Measurements from ENCODE around the gene LRRC15.

The LRRC15 gene

GRCh38 chr3:194333212-194333980 lies 36.1 kb downstream of the LRRC15 start:
- peak; percentile 81 for DNase-seq (ENCODE audit: low read depth)

DNA sequence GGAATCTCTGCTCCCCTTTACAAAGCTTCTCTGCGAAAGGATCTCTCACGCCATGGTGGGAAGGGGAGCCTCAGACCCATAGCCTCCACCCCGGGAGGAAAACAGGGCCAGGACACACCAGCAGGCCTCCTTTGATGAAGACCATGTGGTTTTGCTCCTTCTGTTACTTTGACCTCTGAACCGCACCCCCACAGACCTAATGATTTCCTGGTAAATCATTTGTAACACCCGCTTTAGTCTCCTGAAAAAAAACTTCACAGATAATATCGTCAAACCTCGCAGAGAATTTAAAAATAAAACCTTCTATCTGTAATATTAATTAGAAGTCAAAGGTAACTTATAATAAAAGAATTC lies 36.7 kb downstream of the LRRC15 start:
- DNase-seq (ENCODE audit: low read depth), result no peak

DNA sequence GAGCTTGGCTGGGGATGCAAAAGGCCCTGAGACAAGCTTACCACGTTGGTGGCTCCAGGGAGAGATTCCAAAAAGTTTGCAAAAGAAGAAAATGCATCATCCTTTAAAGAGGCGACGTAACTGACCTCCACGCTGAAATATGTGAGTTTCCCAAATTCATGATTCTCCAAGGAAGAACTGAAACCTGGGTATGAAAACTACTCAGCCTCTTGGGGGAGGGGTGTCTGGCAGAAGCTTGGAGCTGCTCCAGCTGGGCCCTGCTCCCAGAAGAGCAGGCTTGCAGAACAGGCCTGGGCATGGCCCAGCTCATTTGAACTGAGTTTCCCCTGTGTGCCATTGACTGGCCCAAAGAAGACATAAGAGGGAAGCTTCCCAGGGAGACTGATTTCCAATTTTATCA lies 39.0 kb downstream of the LRRC15 start:
- peak; percentile 92 for DNase-seq (ENCODE audit: low read depth)

DNA sequence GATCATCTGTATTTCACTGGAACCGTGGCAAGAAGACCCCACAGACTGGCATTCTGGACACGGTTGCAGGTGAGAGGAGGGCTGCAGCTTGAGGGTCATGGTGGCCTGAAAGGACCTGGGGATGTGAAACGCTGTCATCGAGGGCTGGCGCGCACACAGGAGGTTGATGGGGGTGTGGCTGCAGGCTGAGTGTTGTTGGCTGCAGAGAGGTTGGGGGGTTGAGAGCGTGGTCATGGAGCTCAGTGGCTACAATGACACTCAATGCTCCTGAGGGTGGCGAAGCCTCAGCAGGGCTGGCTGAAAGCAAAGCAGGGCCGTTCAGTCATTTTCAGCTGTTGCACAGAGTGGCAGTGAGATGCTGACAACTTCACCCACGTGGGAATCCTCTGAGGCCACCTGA lies 39.4 kb downstream of the LRRC15 start:
- DNase-seq (ENCODE audit: low read depth), result no peak

DNA sequence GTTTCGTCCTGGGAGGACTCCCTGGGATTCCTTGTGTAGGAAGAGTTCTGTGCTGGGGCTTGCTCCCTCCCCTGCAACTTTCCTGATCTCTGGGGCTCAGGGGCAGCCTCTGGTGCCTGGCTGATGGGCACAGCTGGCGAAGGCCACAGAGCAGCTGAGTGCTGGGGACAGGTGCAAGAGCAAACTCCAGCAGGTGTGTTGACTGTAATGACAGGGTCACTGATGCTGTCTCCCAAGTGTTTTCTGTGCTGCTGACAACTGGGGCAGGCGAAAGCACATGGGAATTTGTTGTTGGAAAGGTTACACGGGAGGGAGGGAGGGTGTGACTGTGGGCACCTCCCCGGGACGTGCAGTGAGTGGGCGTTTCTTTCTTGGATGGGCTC lies 40.0 kb downstream of the LRRC15 start:
- DNase-seq (ENCODE audit: low read depth), result no peak

DNA sequence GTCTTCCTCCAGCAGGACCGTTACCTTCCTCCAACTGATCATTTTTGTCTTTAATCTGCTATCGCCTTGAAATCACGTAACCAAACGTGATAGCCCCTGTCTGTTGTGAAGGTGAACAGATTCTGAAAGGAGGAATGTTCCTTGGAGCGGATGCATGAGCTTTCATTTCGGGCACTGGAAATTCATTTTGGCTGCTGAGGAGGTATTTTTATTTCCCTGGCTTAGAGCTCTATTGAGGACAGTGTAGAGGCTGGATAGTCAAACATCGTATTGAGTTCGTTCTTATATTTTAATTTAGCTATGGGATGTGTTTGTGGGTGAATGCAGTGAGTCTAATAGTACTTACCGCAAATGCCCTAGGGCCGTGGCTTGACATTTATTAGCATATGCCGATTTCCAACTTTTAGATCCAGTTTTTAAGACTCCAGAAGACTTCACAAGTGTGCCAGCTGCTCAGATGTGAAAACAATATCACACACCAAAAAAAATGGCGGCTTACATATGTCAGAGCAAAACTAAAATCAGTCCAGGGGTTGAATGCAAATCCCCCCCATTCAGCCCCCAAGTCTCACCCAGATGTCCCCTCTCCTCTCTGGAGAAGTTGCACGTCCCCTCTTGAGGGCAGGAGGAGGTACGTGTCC lies 40.5 kb downstream of the LRRC15 start:
- DNase-seq (ENCODE audit: low read depth), result no peak

DNA sequence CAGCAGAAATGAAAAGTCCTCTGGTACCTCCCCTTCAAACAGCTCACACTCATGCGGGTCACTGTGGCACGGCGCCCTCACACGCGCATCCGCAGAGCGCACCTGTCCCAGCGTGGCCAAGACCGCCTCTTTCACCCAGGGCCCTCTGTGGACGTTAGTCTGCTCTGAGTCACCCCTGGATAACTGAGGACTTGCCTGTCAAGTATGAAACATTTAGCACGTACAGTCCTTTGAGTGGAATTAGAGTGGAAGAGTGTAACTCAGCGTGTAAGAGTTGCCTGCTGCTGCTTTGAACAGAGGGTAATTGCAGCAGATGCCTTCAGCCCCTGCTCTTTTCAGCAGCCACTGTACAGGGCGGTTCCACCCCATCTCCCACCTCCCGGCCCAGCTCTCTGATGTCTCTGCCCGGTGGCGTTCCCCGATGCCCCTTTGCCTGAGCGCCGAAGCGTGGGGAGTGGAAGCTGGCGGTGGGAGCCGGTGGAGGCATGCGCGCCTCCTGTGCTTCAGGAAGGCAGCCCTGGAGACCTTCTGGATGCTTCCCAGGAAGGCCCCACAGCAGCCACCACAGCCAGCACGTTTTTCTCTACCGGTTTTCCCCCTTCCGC lies 41.4 kb downstream of the LRRC15 start:
- DNase-seq (ENCODE audit: low read depth), result peak; percentile 37

- DNase-seq (ENCODE audit: low read depth), result no peak
Measured at GRCh38 chr3:194327218-194328052, 42.1 kb downstream of the LRRC15 start.

GRCh38 chr3:194326968-194327217 lies 42.6 kb downstream of the LRRC15 start:
- DNase-seq (ENCODE audit: low read depth), result peak; percentile 60

GRCh38 chr3:194326192-194326967 lies 43.2 kb downstream of the LRRC15 start:
- DNase-seq (ENCODE audit: low read depth), result peak; percentile 56

DNA sequence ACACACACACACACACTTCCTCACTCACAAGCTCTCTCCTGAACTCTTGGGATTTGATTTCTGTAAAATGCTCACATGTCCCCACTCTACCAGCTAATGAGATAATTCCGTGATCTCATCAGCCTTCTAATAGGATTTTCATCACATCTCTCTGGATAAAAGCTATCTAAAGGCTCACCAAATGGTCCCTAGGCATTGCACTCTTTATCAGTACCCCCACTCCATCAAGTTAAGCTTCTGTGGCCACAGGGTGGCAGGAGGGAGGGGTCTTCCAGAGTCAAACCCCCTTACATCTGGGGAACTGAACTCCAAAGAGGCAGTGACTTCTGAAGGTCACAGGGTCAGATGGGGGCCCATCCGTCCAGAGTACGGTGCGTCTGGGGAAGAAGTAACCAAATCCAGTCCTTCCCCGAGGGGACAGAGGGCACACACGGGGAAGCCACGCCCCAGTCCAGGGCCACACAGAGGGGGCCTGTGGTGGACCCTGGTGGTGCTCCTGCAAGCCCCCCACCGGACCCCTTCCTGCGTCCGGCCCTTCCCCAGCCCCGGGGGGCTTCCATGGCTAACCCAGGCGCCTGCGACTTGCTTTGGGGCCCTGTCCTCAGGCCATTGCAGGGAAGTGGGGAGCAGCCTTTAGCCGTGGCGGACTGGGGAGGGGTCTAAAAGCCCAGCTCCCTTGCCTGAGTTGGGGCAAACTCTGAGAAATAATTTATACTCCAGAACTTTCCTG lies 44.0 kb downstream of the LRRC15 start:
- DNase-seq (ENCODE audit: low read depth), result no peak

DNA sequence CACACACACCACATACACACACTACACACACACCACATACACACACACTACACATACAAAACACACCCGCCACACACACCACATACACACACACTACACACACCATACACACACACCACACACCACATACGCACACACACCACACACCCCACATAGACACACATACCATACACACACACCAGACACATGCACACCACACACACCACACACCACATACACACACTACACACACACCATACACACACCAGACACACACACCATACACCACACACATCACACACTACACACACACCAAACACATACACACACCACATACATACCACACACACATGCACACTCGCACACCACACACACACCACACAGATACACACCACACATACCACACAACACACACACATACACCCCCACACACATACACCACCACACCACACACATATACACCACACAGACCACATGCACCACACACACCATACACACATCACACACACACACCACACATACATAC lies 44.7 kb downstream of the LRRC15 start:
- no peak for DNase-seq (ENCODE audit: low read depth)

DNA sequence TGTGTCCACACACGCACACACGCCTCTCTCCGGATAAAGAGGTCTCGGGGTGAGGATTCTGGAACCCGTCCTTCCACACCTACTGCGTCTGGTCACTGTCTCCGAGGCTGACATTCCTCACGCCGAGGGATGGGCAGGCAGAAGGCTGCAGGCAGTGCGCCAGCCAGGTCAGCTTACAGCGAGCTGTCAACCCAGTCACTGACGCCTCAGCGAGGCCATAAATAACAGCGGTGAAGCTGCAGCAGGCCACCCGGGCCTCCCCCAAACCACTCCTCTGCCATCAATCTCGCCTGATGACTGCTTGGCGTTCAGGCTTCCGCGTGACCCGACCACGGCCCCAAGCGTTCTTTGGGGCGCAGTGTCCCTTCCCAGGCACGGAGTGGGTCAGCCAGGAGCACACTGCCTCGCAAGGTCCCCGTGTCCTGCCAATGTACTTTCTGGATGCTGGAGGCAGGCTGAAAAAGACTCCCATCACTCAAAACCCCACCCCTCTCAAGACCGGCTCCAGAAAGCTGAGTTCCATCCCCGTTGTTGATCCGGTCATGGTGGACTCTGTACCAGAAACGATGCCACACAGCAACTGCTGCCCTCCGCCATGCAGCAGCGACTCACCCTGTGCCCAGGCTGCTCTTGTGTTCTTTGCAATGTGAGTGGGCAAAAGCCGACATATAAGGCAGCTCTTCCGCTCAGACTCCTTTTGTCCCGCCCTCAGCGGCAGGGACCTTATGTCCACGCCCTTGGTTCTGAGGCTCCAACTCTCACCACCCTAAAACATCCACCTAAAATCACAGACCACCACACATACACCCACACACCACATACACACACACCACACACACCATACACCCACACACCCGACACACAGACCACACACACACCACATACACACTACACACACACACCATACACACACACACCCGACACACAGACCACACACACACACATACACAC lies 45.5 kb downstream of the LRRC15 start:
- DNase-seq (ENCODE audit: low read depth), result peak; percentile 35

- DNase-seq (ENCODE audit: low read depth), result peak; percentile 25
Measured at GRCh38 chr3:194322678-194323211, 46.8 kb downstream of the LRRC15 start.

DNA sequence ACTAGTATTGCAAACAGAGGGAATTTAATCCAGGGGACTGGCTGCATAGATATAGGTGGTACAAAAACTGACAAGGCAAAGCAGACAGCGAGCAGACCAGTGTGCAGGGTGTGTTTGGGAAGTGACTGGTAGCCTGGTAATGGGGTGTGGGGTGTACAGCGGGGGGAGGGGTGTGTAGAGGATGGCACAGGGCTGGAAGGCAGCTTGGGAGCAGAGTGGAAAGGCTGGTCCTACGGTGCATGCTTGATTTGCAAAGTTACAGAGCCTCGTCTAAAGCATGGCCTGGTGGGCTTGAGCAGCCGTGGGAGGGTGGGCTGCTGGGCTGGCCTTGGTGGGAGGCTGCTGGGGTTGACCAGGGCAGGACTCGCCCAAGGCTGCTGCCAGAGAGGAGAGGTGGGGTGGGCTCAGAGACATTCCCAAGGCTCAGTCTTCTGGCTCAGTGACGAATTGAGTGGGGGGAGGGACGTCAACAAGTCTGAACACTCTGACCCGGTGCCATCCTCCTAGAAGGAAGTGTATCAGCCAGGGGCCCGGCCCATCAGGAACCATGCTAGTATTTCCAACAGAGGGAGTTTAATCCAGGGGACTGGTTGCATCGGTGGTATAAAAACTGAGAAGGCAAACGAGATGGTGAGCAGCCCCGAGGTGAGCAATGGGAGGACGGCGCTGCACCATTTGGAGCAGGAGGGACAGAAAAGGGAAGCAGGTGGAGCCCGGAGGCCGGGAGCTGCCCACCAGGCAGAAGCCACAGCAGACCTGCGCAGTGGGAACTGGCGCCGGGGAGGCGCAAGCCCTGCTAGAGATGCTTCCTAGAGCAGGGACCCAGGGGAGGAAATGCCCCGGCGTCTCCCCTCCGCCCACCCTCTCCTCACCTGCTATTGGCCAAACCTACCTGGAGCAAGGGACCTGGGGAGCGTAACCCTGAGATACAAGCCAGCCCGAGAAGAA lies 47.6 kb downstream of the LRRC15 start:
- no peak for DNase-seq (ENCODE audit: low read depth)

DNA sequence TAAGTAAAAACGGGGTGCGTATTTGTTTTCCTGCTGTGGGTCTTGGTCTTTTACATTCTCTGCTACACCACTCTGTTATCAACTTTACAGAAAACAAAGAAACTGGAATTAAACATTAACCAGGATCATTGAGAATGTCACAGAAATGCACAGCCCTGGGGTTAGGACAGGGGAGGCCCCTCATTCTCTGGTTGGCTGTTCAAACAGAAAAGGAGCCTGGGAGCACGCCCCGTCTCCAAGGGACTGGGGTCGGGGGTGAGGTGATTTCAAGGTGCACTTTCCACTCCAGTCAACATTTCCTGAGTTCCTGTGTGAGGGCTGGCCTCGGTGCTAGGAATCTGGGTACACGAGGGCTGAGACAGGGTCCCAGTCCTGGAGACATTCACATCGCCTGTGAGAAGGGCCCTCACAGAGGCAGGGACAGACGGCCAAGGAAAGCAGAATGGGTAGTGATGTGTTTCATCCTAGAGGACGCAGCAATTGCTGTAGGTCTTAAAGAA lies 48.7 kb downstream of the LRRC15 start:
- no peak for DNase-seq (ENCODE audit: low read depth)

- DNase-seq (ENCODE audit: low read depth), result no peak
Measured at GRCh38 chr3:194320100-194320499, 49.4 kb downstream of the LRRC15 start.

GRCh38 chr3:194318511-194319161 lies 50.9 kb downstream of the LRRC15 start:
- DNase-seq (ENCODE audit: low read depth), result no peak
